Measurements from ENCODE around the gene SNX5. TPM values are rescaled to one million over a fixed set of nuclear protein-coding genes. Genes with fewer than 3 reads are reported as not detected.
A peak's percentile ranks its signal among the peaks of the same experiment; 100 is the strongest.

Gene SNX5
- total RNA-seq, 4 donors from 2014 or later, result 79.8 to 128 (median 100) TPM

- Histone ChIP-seq H3K9me3 (no peaks in the 10 kb centered on the region), H3K27me3 (no peaks in the 10 kb centered on the region), H3K4me3 (no peak overlapping the region), H3K36me3 (no peaks in the 10 kb centered on the region), H3K27ac (peak overlapping the region in 2 of 4 donors; percentile 44 to 48), H3K4me1 (peaks cover 0 to 36% (median 3%) of the 10 kb centered on the region in 4 donors)
- 61 to 64% methylated on average over 11 of the region's 11 CpGs for WGBS, 2 donors
- peak in 1 of 2 donors; percentile 21 for DNase-seq (ENCODE audit: low spot score in 2 of 2)
- TF ChIP-seq EP300 (IDR thresholded peaks at IDR 0.05) (no peak), POLR2A (IDR thresholded peaks at IDR 0.05) (no peak), CTCF (IDR thresholded peaks at IDR 0.05) (no peak)
Observed at GRCh38 chr20:17925141-17925939, 43.3 kb downstream of the SNX5 start.

- no peaks in the 10 kb centered on the region for H3K36me3 ChIP-seq
- H3K9me3 ChIP-seq, result no peaks in the 10 kb centered on the region
- no peak overlapping the region for H3K27ac ChIP-seq
- no peak for TF ChIP-seq CTCF (IDR thresholded peaks at IDR 0.05)
- TF ChIP-seq POLR2A (IDR thresholded peaks at IDR 0.05), result no peak
- TF ChIP-seq EP300 (IDR thresholded peaks at IDR 0.05), result no peak
- WGBS, 2 donors, result 9 to 13% methylated on average over 1 of the region's 1 CpG
- no peak overlapping the region for H3K4me3 ChIP-seq
- H3K4me1 ChIP-seq, result peaks cover 0 to 13% (median 3%) of the 10 kb centered on the region in 4 donors
- DNase-seq (ENCODE audit: low spot score in 2 of 2), result no peak
- no peaks in the 10 kb centered on the region for H3K27me3 ChIP-seq
Observed at GRCh38 chr20:17921774-17922173, 46.8 kb downstream of the SNX5 start.

GRCh38 chr20:17919149-17919548 lies 49.4 kb downstream of the SNX5 start:
- H3K4me3 ChIP-seq, result no peak overlapping the region
- H3K9me3 ChIP-seq, result no peaks in the 10 kb centered on the region
- no peaks in the 10 kb centered on the region for H3K27me3 ChIP-seq
- no peaks in the 10 kb centered on the region for H3K36me3 ChIP-seq
- WGBS, 2 donors, result 88 to 94% methylated on average over 8 of the region's 8 CpGs
- TF ChIP-seq POLR2A (IDR thresholded peaks at IDR 0.05), result no peak
- TF ChIP-seq CTCF (IDR thresholded peaks at IDR 0.05), result no peak
- no peak for TF ChIP-seq EP300 (IDR thresholded peaks at IDR 0.05)
- no peak for DNase-seq (ENCODE audit: low spot score in 2 of 2)
- no peak overlapping the region for H3K27ac ChIP-seq
- H3K4me1 ChIP-seq, result no peaks in the 10 kb centered on the region

- Histone ChIP-seq H3K4me3 (no peak overlapping the region), H3K9me3 (no peaks in the 10 kb centered on the region), H3K36me3 (no peaks in the 10 kb centered on the region), H3K27me3 (no peaks in the 10 kb centered on the region), H3K4me1 (no peaks in the 10 kb centered on the region), H3K27ac (no peak overlapping the region)
- no peak for DNase-seq (ENCODE audit: low spot score in 2 of 2)
- 75 to 79% methylated on average over 7 of the region's 7 CpGs for WGBS, 2 donors
- TF ChIP-seq CTCF (IDR thresholded peaks at IDR 0.05), result no peak
- TF ChIP-seq POLR2A (IDR thresholded peaks at IDR 0.05), result no peak
- TF ChIP-seq EP300 (IDR thresholded peaks at IDR 0.05), result no peak
Observed at GRCh38 chr20:17917832-17918618, 50.6 kb downstream of the SNX5 start.

GRCh38 chr20:17916433-17916891 lies 52.1 kb downstream of the SNX5 start:
- Histone ChIP-seq H3K4me3 (no peak overlapping the region), H3K9me3 (no peaks in the 10 kb centered on the region), H3K36me3 (no peaks in the 10 kb centered on the region), H3K27me3 (no peaks in the 10 kb centered on the region), H3K4me1 (peaks cover 0 to 3% (median 0%) of the 10 kb centered on the region in 4 donors), H3K27ac (peak overlapping the region in 1 of 4 donors; percentile 2)
- 61 to 69% methylated on average over 3 of the region's 3 CpGs for WGBS, 2 donors
- TF ChIP-seq EP300 (IDR thresholded peaks at IDR 0.05) (no peak), CTCF (IDR thresholded peaks at IDR 0.05) (no peak), POLR2A (IDR thresholded peaks at IDR 0.05) (no peak)
- DNase-seq (ENCODE audit: low spot score in 2 of 2), result no peak

Measured in tibial nerve (tissue), 4 donors.